Ovary (tissue), 9 donors: ENCODE measurements around the gene DPEP3. TPM values are rescaled to one million over a fixed set of nuclear protein-coding genes. Genes with fewer than 3 reads are reported as not detected.

Experiments
- DNase-seq, 5 donors: peaks; one replicate each; pipeline ENCODE4 v3.0.0-alpha.2; 2019 to 2020
- H3K27ac ChIP-seq, 2 donors: fragments of 200-600 bp; one replicate each; pipeline versions ENCODE4 v1.5.1 to v1.8.0; 2019 to 2022
- H3K27me3 ChIP-seq: fragments of 200-600 bp; one replicate; pipeline ENCODE4 v1.8.0; 2022
- H3K36me3 ChIP-seq: fragments of 200-600 bp; sonication (generic); one replicate; pipeline ENCODE4 v1.5.1; 2019
- H3K4me1 ChIP-seq: one replicate; pipeline ENCODE4 v1.8.1; 2013; ENCODE audit warnings: mild to moderate bottlenecking, moderate library complexity; ENCODE audit not compliant: insufficient read depth
- H3K4me3 ChIP-seq: fragments of 200-600 bp; sonication (generic); one replicate; pipeline ENCODE4 v1.5.1; 2017
- H3K9me3 ChIP-seq, 2 donors: fragments of 200-600 bp in 1 of 2; sonication (generic) in 1 of 2; one replicate each; pipeline versions ENCODE4 v1.5.1 to v1.8.1; 2013 to 2019; ENCODE audit warnings: mild to moderate bottlenecking in 1 of 2, moderate library complexity in 1 of 2
- EP300 ChIP-seq: sonication (generic); formaldehyde crosslinking; IDR thresholded peaks from one replicate; pipeline ENCODE4 v1.6.1; 2017; ENCODE audit warnings: antibody characterized with exemption
- POLR2A ChIP-seq: fragments of 450-650 bp; IDR thresholded peaks from one replicate; pipeline ENCODE4 v1.6.1; 2017; ENCODE audit warnings: antibody characterized with exemption, mild to moderate bottlenecking, moderate library complexity
- WGBS, 3 donors: extraction: QIAGEN DNeasy Blood & Tissue Kit in 1 of 3; methylation state at CpG; one replicate each; pipeline versions ENCODE4 v1.1.5 to v1.1.7; 2013 to 2017; 5-methylcytosine and 5-hydroxymethylcytosine counted together
- intact Hi-C, 4 donors: fragments of 100-400 bp; cut with DNase I; formaldehyde crosslinking; loops; one replicate each; pipeline versions ENCODE4 v1.11.0 to v1.15.1; 2022 to 2023
- polyA plus RNA-seq, 2 donors: library from polyadenylated mRNA; stranded (reverse); fragments of 200-250 nt in 1 of 2; fragments of 350-450 nt in 1 of 2; fragmentation: Illumina TruSeq in 1 of 2; extraction: RNeasy Lipid Tissue Mini Kit (QIAGEN cat#74804) in 1 of 2; gene quantifications; one replicate each; pipeline ENCODE4 v1.2.3, GENCODE V29; 2013 to 2014
- total RNA-seq, 7 donors: library from RNA; depleted of rRNA in 2 of 7; stranded (reverse); fragments of >200 nt in 2 of 7; fragmentation: NEBNext Ultra II Directional in 3 of 7; extraction: Animal tissue kit (Norgen Biotek cat#: 25700) in 3 of 7; gene quantifications; one replicate each; pipeline versions ENCODE4 v1.1.0 to v1.2.4, GENCODE V29; 2016 to 2023
- TF ChIP-seq, protein P1 (sequence below), 3 donors: fragments of 450-650 bp in 2 of 3; fragments of 200-600 bp in 1 of 3; IDR thresholded peaks; one replicate each; pipeline versions ENCODE4 v1.5.1 to v1.8.0; 2016 to 2022; ENCODE audit warnings: antibody characterized with exemption in 3 of 3, mild to moderate bottlenecking in 1 of 3
- donor health status: DM: no; HTN: no; CAD: no; lungs with moderate emphysema.
- donor health status: DM: no; HTN: no; CAD: no.
- donor health status: Bipolar disorder and iron deficiency.
- donor health status: DM: yes; HTN: yes; CAD: no.
- donor health status: DM: no; HTN: no; CAD: no.
- donor health status: DM: yes; HTN: yes; CAD: no.

DPEP3 gene
- total and polyA plus RNA-seq, 9 donors: 0.05 to 0.23 TPM; not detected in 7

DNA sequence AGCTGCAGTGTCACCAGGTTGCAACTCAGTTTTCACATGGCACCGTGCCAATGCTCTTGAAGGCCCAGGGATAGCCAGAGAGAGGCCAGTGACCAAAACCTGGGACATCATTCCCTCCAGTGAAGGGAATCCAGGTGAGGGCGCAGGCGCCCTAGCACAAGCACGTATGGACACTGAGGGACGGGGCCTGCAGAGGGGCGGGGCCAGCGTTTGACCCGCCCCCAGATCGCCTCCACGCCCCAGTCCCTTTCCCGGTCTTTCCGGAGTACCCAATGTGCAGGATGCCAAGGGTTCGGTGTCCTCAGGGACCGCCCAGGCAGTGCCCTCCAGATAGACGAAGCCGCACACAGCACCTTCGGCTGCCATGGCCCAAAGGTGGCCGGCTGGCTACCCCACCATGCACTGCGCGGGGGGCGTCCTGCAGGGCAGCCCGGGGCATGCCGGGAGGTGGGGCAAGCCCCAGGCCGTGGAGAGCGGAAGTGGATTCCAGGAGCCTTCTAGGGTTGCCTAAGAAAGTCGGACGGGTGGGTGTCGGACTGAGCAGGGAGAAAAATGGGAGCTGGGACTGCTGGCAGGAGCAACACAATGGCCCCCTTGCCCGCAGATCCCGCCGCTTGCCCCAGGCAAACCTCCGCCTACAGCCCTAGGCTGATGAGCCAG, 16.5 kb downstream of the DPEP3 start:
- TF ChIP-seq EP300: no peak
- TF ChIP-seq, protein P1, sequence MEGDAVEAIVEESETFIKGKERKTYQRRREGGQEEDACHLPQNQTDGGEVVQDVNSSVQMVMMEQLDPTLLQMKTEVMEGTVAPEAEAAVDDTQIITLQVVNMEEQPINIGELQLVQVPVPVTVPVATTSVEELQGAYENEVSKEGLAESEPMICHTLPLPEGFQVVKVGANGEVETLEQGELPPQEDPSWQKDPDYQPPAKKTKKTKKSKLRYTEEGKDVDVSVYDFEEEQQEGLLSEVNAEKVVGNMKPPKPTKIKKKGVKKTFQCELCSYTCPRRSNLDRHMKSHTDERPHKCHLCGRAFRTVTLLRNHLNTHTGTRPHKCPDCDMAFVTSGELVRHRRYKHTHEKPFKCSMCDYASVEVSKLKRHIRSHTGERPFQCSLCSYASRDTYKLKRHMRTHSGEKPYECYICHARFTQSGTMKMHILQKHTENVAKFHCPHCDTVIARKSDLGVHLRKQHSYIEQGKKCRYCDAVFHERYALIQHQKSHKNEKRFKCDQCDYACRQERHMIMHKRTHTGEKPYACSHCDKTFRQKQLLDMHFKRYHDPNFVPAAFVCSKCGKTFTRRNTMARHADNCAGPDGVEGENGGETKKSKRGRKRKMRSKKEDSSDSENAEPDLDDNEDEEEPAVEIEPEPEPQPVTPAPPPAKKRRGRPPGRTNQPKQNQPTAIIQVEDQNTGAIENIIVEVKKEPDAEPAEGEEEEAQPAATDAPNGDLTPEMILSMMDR (IDR thresholded peaks at IDR 0.05): no peak
- TF ChIP-seq POLR2A: no peak
- 61 to 65% (median 64%) methylated on average over 32 of the region's 32 CpGs for WGBS, 3 donors
- peaks cover 20% of the 10 kb centered on the region for H3K4me1 ChIP-seq

GRCh38 chr16:67963292-67963661, 17.0 kb downstream of the DPEP3 start:
- H3K9me3 ChIP-seq: no peaks in the 10 kb centered on the region
- no peaks in the 10 kb centered on the region for H3K36me3 ChIP-seq
- no peaks in the 10 kb centered on the region for H3K27me3 ChIP-seq
- WGBS, 3 donors: 72 to 90% (median 79%) methylated on average over 2 of the region's 2 CpGs
- TF ChIP-seq, protein P1 (IDR thresholded peaks at IDR 0.05): no peak
- TF ChIP-seq POLR2A (no peak), EP300 (no peak)
- DNase-seq: no peak
- H3K27ac ChIP-seq: no peak overlapping the region
- H3K4me3 ChIP-seq: no peak overlapping the region
- intact Hi-C loops: no loop called here
- peaks cover 20% of the 10 kb centered on the region for H3K4me1 ChIP-seq

More for the DNA sequence above, 16.5 kb downstream of the DPEP3 start:
- intact Hi-C loops: no loop called here
- H3K9me3 ChIP-seq: no peaks in the 10 kb centered on the region
- DNase-seq: peak in 2 of 5 donors; percentile 56 to 57
- H3K27me3 ChIP-seq: no peaks in the 10 kb centered on the region
- H3K27ac ChIP-seq: no peak overlapping the region
- no peak overlapping the region for H3K4me3 ChIP-seq
- no peaks in the 10 kb centered on the region for H3K36me3 ChIP-seq

GRCh38 chr16:67962135-67962534, 18.2 kb downstream of the DPEP3 start:
- H3K27ac ChIP-seq: no peak overlapping the region
- 92 to 96% (median 92%) methylated on average over 8 of the region's 8 CpGs for WGBS, 3 donors
- TF ChIP-seq POLR2A: no peak
- no peak for TF ChIP-seq EP300
- TF ChIP-seq, protein P1 (IDR thresholded peaks at IDR 0.05): no peak
- no peak overlapping the region for H3K4me3 ChIP-seq
- DNase-seq: no peak
- H3K27me3 ChIP-seq: no peaks in the 10 kb centered on the region
- H3K9me3 ChIP-seq: no peaks in the 10 kb centered on the region
- no peaks in the 10 kb centered on the region for H3K36me3 ChIP-seq
- peaks cover 18% of the 10 kb centered on the region for H3K4me1 ChIP-seq
- intact Hi-C loops: no loop called here

- WGBS, 3 donors: 89 to 91% (median 89%) methylated on average over 13 of the region's 13 CpGs
- Histone ChIP-seq H3K36me3 (no peaks in the 10 kb centered on the region), H3K9me3 (no peaks in the 10 kb centered on the region), H3K4me3 (no peak overlapping the region), H3K27ac (no peak overlapping the region), H3K4me1 (peaks cover 13% of the 10 kb centered on the region), H3K27me3 (no peaks in the 10 kb centered on the region)
- DNase-seq: peak in 1 of 5 donors; percentile 57
- intact Hi-C loops: no loop called here
- TF ChIP-seq, protein P1 (IDR thresholded peaks at IDR 0.05): no peak
- TF ChIP-seq POLR2A (no peak), EP300 (no peak)
Measured at GRCh38 chr16:67961551-67961957, 18.7 kb downstream of the DPEP3 start.
